Measurements from ENCODE around the gene DDX39B.

The DDX39B gene

DNA sequence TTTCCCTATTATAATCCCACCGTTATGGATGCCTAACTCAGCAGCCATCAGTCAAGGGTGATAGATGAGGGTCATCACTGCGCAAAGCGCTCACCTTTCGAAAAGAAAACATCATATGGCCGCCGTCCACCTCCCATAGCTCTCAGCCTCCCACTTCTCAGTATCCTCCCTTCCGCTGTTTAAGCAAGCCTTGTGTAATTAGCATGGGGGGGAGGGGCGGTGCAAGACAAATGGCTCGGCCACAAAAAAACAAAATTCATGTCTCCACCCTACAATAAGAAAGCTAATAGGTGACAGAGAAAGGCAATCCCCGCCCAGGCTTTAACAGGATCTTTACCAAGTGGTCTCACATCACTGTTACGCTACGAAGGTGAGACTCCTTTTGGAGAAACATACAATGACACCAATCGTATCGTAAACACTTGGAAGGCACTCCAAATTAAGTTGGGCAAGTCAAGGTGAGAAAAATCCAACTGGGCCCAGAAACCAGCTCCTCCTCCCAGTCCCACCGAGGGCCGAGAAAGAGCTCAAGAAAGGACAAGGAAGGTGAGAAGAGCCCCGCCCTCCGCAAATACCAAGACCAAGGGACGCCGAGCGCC lies 645 bp downstream of the DDX39B start (continued):
- no peak for TF ChIP-seq ZNF549 (tag by site-specific recombination; IDR thresholded peaks at IDR 0.05)
- no peak for TF ChIP-seq KLF17 (tag by site-specific recombination; IDR thresholded peaks at IDR 0.05)
- TF ChIP-seq ZSCAN30 (tag by site-specific recombination; IDR thresholded peaks at IDR 0.05): 0 out of 2 replicates have a peak, but pooled peaks have one; percentile 26
- no peak for TF ChIP-seq ZNF555 (tag by site-specific recombination; conservative IDR thresholded peaks at IDR 0.05)
- TF ChIP-seq, protein P1, sequence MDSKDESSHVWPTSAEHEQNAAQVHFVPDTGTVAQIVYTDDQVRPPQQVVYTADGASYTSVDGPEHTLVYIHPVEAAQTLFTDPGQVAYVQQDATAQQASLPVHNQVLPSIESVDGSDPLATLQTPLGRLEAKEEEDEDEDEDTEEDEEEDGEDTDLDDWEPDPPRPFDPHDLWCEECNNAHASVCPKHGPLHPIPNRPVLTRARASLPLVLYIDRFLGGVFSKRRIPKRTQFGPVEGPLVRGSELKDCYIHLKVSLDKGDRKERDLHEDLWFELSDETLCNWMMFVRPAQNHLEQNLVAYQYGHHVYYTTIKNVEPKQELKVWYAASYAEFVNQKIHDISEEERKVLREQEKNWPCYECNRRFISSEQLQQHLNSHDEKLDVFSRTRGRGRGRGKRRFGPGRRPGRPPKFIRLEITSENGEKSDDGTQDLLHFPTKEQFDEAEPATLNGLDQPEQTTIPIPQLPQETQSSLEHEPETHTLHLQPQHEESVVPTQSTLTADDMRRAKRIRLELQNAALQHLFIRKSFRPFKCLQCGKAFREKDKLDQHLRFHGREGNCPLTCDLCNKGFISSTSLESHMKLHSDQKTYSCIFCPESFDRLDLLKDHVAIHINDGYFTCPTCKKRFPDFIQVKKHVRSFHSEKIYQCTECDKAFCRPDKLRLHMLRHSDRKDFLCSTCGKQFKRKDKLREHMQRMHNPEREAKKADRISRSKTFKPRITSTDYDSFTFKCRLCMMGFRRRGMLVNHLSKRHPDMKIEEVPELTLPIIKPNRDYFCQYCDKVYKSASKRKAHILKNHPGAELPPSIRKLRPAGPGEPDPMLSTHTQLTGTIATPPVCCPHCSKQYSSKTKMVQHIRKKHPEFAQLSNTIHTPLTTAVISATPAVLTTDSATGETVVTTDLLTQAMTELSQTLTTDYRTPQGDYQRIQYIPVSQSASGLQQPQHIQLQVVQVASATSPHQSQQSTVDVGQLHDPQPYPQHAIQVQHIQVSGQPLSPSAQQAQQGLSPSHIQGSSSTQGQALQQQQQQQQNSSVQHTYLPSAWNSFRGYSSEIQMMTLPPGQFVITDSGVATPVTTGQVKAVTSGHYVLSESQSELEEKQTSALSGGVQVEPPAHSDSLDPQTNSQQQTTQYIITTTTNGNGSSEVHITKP (tag by site-specific recombination; IDR thresholded peaks at IDR 0.05): no peak

DNA sequence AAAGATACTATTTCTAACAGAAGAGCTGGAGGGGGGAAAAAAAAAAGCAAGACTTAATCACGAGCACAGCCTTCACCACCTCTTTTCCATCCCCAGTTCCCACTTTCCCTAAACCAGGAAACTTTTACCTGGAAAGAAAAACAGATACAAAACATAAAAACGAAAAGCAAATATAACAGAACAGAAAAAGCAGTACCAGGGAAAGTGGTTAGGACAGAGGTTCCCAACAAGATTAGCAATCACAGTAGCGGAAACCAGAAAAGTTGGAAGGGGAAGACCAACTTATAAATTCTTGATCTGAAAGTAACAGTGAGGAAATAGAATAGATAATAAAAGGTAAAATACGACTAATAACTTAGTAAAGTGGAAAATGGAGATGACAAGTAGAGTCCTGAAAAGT lies 1.2 kb downstream of the DDX39B start:
- peaks cover 14% of the 10 kb centered on the region for H3K4me1 ChIP-seq (ENCODE audit: control insufficient read depth, insufficient read depth, low read length)
- peak overlapping the region; percentile 64 for H3K4me3 ChIP-seq (ENCODE audit: low read depth, low read length)
- no peaks in the 10 kb centered on the region for H3K9me3 ChIP-seq (ENCODE audit: control insufficient read depth, insufficient read depth, low read depth, low read length)
- no peak for TF ChIP-seq BCL6B (tag by site-specific recombination; IDR thresholded peaks at IDR 0.05)
- no peak for TF ChIP-seq ZSCAN23 (tag by site-specific recombination; IDR thresholded peaks at IDR 0.05)
- no peak for TF ChIP-seq ZNF274 (IDR thresholded peaks at IDR 0.05; ENCODE audit: low read length)
- no peak for TF ChIP-seq ZNF274 (tag by site-specific recombination; IDR thresholded peaks at IDR 0.05; ENCODE audit: borderline replicate concordance)
- TF ChIP-seq ZNF184 (tag by site-specific recombination; IDR thresholded peaks at IDR 0.05): no peak
- peak; percentile 93 for TF ChIP-seq PRDM1 (tag by site-specific recombination; IDR thresholded peaks at IDR 0.05)
- 0 out of 2 replicates have a peak, but pooled peaks have one; percentile 10 for TF ChIP-seq ZNF423 (tag by site-specific recombination; IDR thresholded peaks at IDR 0.05)
- no peak for TF ChIP-seq GLI2 (tag by site-specific recombination; IDR thresholded peaks at IDR 0.05; ENCODE audit: borderline replicate concordance, low read depth)
- peaks cover 51 to 55% of the 10 kb centered on the region in 2 experiments for H3K36me3 ChIP-seq (ENCODE audit: control insufficient read depth in 2 of 2, insufficient read depth in 1 of 2, low read length in 2 of 2)
- ChIA-PET POLR2A (interaction anchor here (0.6 to 4.2 kb wide), 29 partner anchors 9 to 418 kb away, joined by 3 to 112 read pairs (median 6); partner anchors contain the start of genes BAG6, C6orf47, GPANK1 and HSPA1B), CTCF (interaction anchor here (4.3 to 13.9 kb wide), 2 partner anchors 47 to 57 kb away, joined by 40 to 431 read pairs; partner anchors contain the start of gene NCR3)
- peak overlapping the region; percentile 100 for H3K27ac ChIP-seq (ENCODE audit: extremely low read depth, low read depth, low read length)

DNA sequence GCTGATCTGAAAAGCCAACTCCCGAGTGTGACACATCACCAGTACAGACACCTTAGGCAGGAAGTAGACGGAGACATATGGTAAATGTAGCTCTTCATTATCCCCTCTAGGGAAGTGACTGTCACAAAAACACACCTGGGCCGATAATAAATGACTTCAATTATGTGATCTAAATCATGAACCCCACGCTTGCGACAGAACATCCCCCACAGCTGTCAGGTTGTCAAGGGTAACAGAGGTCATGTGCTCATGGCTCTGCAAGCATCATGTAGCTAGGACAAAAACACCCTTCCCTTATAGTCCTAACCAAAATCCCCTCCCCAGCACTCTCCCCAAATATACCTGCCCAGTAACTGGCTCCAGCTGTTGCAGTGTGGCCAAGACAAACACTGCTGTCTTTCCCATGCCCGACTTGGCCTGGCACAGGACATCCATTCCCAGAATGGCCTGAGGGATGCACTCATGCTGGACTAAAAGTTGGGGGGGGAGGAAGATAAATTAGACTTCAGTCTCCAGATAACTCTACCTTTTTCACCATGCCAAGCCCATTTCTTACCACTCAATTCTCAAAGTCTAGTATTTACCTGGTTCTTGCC lies 2.9 kb downstream of the DDX39B start:
- Histone ChIP-seq H3K4me3 (ENCODE audit: low read depth, low read length) (peak overlapping the region; percentile 64), H3K9me3 (ENCODE audit: control insufficient read depth, insufficient read depth, low read depth, low read length) (no peaks in the 10 kb centered on the region), H3K36me3 (ENCODE audit: control insufficient read depth in 2 of 2, insufficient read depth in 1 of 2, low read length in 2 of 2) (peaks cover 64 to 73% of the 10 kb centered on the region in 2 experiments), H3K4me1 (ENCODE audit: control insufficient read depth, insufficient read depth, low read length) (peaks cover 14% of the 10 kb centered on the region), H3K27ac (ENCODE audit: extremely low read depth, low read depth, low read length) (0 out of 2 replicates have a peak overlapping the region, but pooled peaks have one; percentile 100)
- ChIA-PET POLR2A (interaction anchor here (0.5 to 2.1 kb wide), 5 partner anchors 10 to 291 kb away, joined by 3 to 32 read pairs (median 4); partner anchors contain the start of genes MCCD1 and MICB), CTCF (interaction anchor here (0.6 to 13.9 kb wide), 3 partner anchors 45 to 58 kb away, joined by 3 to 431 read pairs (median 40); partner anchors contain the start of genes LST1 and NCR3)
- 0 out of 2 replicates have a peak, but pooled peaks have one; percentile 15 for TF ChIP-seq REST (tag by site-specific recombination; IDR thresholded peaks at IDR 0.05)
- TF ChIP-seq ZNF830 (tag by site-specific recombination; IDR thresholded peaks at IDR 0.05; ENCODE audit: low read depth): no peak
- TF ChIP-seq ZNF211 (tag by site-specific recombination; IDR thresholded peaks at IDR 0.05; ENCODE audit: low read depth): no peak
- 0 out of 2 replicates have a peak, but pooled peaks have one; percentile 22 for TF ChIP-seq ZNF600 (tag by site-specific recombination; IDR thresholded peaks at IDR 0.05)
- TF ChIP-seq ZNF777 (tag by site-specific recombination; IDR thresholded peaks at IDR 0.05; ENCODE audit: borderline replicate concordance): no peak
